Activated CD8-positive, alpha-beta memory T cell treated with anti-CD3 and anti-CD28 coated beads, Interleukin-2, amount 50 U/mL, for 24 hours (primary cell): Measurements from ENCODE around the gene COMMD8.
A peak's percentile ranks its signal among the peaks of the same experiment; 100 is the strongest.
"Not testable (repeated sequence)": the region's sequence is repeated elsewhere in the genome, so short reads cannot be mapped to it uniquely, and the experiment has no call there.

ENCODE experiments used
- DNase-seq: peaks from one replicate; pipeline ENCODE4 v3.0.0-alpha.2; 2020; ENCODE audit errors: extremely low read depth

The COMMD8 gene

GRCh38 chr4:47463235-47463956, at the start of gene COMMD8:
TSS of gene COMMD8 (minus strand) at chr4:47463702. CDS start at chr4:47463651, 51 bp downstream.
- peak; percentile 96 for DNase-seq

- no peak for DNase-seq
Observed at GRCh38 chr4:47510506-47511143, 47.1 kb upstream of the COMMD8 start.

GRCh38 chr4:47505666-47506065, 42.2 kb upstream of the COMMD8 start:
- no peak for DNase-seq

GRCh38 chr4:47505147-47505546, 41.6 kb upstream of the COMMD8 start:
- no peak for DNase-seq

DNA sequence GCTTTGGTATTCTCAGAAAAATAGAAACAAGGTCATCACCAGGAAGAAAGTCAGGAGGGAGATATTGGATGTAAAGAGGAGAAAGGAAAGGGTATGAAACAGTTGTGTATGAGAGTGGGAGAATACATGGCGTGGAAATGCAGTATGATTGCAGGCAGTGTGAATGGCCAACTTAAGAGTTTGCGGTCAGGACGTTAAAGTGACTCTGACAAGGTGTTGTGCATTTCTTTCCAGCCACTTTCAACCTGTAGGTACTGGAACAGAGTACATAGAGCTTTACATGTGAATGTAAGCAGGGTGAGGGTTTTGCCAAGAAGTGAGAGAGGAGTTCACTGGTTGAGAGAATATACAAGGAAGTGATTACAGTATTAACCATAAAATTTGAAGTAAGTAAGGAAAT, 37.3 kb upstream of the COMMD8 start:
- no peak for DNase-seq

DNA sequence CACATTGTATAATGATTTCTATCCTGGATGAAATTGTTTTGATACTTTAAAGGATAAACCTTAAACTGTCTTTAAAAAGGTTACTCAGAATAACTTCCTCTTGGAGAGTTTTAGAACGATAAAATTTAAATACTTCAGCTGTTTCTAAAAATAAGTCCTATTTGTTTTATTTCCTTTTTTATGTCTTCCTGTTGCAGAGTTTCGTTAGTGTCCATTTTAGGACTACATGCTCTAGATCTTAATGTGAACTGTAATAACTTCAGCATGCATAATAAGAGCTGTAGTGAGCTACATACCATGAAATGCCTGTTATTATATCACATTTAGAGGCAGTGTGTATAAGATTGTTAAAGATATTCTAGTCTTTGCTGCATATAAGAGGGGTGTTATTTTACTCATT, 36.2 kb upstream of the COMMD8 start:
- DNase-seq: no peak

DNA sequence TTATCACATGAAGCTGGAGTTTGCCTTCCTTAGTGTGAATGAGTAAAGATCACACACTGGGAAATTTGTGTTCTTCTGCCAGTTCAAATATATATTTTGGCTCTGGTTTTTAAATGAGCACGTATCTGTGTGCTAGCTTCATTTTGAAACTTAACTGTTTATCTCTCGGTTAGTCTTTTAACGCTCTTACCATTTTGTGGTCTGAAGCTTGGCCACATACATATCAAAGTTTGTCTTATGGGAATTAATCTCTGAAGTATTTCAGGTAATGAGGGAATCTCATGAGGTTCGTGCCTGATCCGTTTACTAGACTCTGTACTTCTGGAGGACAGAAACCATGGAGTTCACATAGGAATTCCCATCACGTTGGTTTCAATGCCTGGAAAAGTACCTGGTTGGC, 35.4 kb upstream of the COMMD8 start:
- no peak for DNase-seq

DNA sequence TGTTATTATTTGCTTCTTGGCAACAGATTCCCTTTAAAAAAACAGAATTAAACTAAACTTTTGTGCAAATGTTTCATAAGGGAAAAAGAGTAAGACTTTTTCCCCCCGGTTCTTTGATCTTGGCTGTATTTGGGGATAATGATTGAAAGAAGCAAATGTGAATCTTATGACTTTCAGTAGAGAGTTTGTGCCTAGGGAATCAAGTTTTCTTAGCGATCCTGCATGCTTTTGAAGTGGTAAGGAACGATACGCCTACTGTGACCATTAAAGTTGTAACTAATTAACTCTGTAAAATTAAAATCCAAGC, 30.6 kb upstream of the COMMD8 start:
- no peak for DNase-seq

DNA sequence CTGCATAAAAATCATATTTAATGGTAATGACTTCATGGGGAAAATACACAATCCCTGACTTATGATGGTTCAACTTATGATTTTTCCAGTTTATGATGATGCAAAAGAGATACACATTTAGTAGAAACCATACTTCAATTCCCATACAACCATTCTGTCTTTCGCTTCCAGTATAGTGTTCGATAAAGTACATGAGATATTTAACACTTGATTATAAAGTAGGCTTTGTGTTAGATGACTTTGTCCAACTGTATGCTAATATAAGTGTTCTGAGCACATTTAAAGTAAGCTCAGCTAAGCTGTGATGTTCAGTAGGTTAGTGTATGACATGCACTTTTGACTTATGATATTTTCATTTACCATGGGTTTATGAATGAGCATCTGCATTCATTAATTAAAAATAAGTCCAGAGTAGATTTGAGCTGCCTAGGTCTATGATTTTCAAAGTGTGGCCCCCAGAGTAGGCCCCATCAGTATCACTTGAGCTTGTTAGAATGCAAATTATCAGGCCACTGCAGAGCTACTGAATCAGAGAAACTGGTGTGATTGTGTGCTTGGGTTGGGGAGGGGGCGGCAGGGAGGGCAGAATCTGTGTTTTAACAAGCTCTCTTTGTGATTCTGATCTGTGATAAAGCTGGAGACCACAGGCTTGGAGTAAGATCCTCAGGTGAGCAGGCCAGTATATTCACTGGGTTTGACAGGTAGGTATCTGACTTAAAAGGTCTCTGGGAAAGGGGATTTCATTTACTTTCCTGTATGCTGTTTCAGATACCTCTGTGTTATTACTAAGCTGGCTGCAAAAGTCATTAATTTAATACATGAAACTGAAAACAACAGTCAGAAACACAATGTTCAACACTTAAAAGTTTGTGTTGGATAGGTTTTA, 30.0 kb upstream of the COMMD8 start:
- DNase-seq: no peak

- no peak for DNase-seq
Observed at GRCh38 chr4:47490550-47490949, 27.0 kb upstream of the COMMD8 start.

- DNase-seq: no peak
Observed at GRCh38 chr4:47488706-47489105, 25.2 kb upstream of the COMMD8 start.

DNA sequence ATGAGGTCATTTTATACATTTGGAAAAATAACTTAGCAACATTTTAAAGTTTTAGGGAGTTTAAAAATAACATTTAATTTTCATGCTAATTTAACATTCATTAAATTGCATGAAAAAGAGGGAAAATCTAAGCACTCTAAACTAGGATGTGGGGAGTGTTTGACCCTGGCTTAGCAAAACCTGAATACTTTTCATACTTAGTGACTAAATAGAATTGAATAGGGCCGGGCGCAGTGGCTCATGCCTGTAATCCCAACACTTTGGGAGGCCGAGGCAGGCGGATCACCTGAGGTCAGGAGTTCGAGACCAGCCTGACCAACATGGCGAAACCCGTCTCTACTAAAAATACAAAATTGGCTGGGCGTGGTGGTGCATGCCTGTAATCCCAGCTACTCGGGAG, 23.2 kb upstream of the COMMD8 start:
- not testable (repeated sequence) for DNase-seq

- DNase-seq: no peak
Observed at GRCh38 chr4:47486231-47486673, 22.8 kb upstream of the COMMD8 start.

DNA sequence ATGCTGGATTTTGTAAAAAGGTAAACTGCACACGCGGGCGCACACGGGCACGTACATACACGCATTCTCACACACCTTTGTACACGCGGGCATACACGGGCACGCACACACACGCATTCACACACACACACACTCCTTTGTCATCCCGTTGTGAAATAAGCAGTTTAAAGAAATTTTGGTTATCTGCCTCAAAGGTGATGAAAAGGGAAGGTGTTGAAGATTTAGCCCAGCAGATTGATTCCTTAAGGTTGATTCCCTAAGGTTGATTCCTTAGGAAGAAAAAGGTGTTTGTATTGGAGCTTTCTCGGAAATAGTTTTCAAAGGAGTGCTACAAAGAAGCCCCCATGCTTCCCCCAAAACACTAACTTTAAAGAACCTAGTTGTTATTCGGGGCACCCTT, 22.3 kb upstream of the COMMD8 start:
- no peak for DNase-seq

DNA sequence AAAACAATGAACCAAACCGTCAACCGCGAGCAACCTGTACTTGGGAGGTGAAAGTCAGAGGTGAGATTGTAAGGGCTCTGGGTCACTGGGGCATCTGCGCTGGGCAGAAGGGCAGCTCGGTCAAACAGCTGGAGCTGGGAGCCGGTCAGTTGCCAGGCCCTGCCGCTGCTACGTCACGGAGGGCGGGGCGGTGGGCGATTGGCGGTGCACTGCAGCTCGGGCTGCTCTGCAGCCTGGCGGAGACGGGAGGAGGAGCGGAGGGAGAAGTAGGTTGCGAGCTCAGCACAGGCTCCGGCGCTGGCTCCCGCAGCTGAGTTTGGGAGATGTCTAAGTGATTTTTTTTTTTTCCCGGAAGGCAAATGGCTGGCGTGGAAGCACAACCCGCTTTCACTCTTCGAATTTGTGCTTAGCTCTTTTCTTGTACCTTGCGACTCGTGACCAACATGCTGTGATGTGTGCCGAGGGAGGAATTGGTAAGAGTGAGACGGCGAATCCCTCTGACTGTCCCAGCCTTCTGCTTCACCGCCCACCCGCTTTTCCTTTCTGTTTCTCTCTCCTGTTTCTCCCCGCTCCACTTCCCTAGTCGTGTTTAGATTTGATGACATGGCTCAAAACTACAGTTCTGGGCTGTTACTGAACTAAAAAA, 21.7 kb upstream of the COMMD8 start, which contains the start of gene ATP10D:
ATP10D (plus strand) TSS at position 229 of the 646 bp plus-strand sequence. CDS start 27,266 bp downstream, outside the sequence.
- DNase-seq: no peak

GRCh38 chr4:47484168-47484567, 20.7 kb upstream of the COMMD8 start:
- no peak for DNase-seq

- no peak for DNase-seq
Observed at GRCh38 chr4:47483745-47484144, 20.2 kb upstream of the COMMD8 start.

DNA sequence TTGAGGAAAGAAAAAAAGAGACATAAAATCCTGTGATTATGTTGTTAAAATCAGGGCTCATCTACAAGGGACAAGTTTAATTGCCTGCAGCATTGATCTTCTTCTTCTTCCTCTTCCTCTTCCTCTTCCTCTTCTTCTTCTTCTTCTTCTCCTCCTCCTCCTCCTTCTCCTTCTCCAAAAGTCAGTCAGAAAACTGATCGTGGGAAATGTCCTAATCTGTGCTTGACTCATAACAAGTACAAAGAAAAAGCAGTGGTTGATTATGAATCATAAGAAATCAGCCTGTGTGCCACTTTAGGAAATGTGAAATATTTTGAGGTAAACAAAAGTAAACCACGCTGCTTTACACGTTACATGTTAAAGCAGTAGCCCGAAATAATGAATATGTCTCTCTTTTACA, 18.8 kb upstream of the COMMD8 start:
- no peak for DNase-seq

DNA sequence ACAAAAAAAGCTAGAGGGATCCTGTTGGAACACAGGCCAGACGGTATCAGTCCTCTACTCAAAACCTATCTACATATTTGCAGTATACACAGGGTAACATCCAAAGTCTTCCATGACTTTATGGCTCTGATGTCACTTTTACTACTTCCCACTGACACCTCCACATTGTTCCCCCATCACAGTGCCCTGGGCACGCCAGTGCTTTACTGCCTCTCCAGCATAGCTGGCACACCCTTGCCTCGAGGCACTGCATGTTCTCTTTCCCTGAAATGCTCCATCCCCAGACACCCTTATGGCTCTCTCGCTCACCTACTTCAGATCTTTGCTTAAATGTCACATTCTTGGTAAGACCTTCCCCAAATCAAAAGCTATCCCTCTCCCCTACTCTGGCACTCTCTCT, 15.3 kb upstream of the COMMD8 start:
- no peak for DNase-seq

- DNase-seq: no peak
Observed at GRCh38 chr4:47475411-47475810, 11.9 kb upstream of the COMMD8 start.

- no peak for DNase-seq
Observed at GRCh38 chr4:47474799-47475198, 11.3 kb upstream of the COMMD8 start.

DNA sequence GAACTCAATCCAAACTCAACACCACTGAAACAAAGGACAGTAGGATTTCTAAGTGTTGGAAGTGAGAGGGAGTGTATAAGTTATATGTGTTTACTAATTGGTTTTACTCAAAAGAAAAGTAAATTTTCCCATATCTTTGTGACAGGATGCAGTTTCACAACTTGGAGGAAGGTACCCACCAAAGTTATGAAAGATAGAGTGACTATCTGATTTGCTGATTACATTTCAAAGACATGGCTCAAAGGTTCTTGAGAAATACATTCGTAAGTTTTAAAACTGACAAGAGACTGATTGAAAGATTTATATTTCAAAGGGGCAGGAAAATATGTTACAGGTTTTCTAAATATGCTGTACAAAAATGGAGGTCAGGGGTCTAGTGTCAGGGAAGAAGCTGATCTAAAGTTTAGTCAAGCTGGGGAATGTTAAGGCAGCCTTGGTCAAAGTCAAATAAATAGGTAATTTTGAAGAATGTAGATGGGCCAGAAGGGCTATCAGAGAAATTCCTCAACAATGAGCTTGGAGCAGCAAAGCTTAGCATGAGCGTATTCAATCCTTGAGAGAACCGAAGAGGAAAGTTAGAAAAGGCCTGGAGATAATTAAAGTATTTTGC, 9.7 kb upstream of the COMMD8 start:
- no peak for DNase-seq
